Neural cell (in vitro differentiated cells): ENCODE measurements around the gene TSPYL6. TPM values are rescaled to one million over a fixed set of nuclear protein-coding genes. Genes with fewer than 3 reads are reported as not detected.

Experiments used
- H2AFZ ChIP-seq: fragments of 200-600, 300-800 bp; sonication (generic), shearing (Covaris generic); 2 replicates; pipeline ENCODE4 v1.6.0; 2014; ENCODE audit warnings: low read depth, mild to moderate bottlenecking, antibody characterized with exemption, low read length, moderate library complexity
- H3F3A ChIP-seq: fragments of 200-600 bp; shearing (Covaris generic); 2 replicates; pipeline ENCODE4 v1.6.1; 2016; ENCODE audit warnings: mild to moderate bottlenecking, moderate library complexity, mixed read lengths, antibody characterized with exemption, low read length; ENCODE audit not compliant: insufficient read depth, poor library complexity, severe bottlenecking
- H3K27ac ChIP-seq: fragments of 200-600, 300-800 bp; sonication (generic), shearing (Covaris generic); 2 replicates; pipeline ENCODE4 v1.5.1; 2014; ENCODE audit warnings: mild to moderate bottlenecking, low read length, moderate library complexity
- H3K27me3 ChIP-seq: fragments of 300-800, 200-600 bp; sonication (generic), shearing (Covaris generic); 2 replicates; pipeline ENCODE4 v1.6.0; 2014; ENCODE audit warnings: mild to moderate bottlenecking, low read depth, low read length, moderate library complexity; ENCODE audit not compliant: insufficient read depth
- H3K36me3 ChIP-seq: fragments of 300-800, 200-600 bp; sonication (generic), shearing (Covaris generic); 2 replicates; pipeline ENCODE4 v1.5.1; 2014; ENCODE audit warnings: mild to moderate bottlenecking, antibody characterized with exemption, low read length, moderate library complexity; ENCODE audit not compliant: insufficient read depth
- H3K4me2 ChIP-seq: fragments of 300-800, 200-600 bp; sonication (generic), shearing (Covaris generic); 2 replicates; pipeline ENCODE4 v1.6.0; 2014; ENCODE audit warnings: mild to moderate bottlenecking, low read length
- H3K4me3 ChIP-seq: fragments of 300-800, 200-600 bp; sonication (generic), shearing (Covaris generic); 2 replicates; pipeline ENCODE4 v1.5.1; 2014; ENCODE audit warnings: mild to moderate bottlenecking, low read length, moderate library complexity
- H3K79me2 ChIP-seq: fragments of 200-600 bp; shearing (Covaris generic); replicated peaks from 2 replicates; pipeline ENCODE4 v1.6.0; 2014; ENCODE audit warnings: mild to moderate bottlenecking, low read length, moderate library complexity; ENCODE audit not compliant: insufficient read depth
- H3K9ac ChIP-seq: fragments of 300-800, 200-600 bp; sonication (generic), shearing (Covaris generic); 2 replicates; pipeline ENCODE4 v1.6.1; 2016; ENCODE audit warnings: mild to moderate bottlenecking, low read length, mixed read lengths
- H3K9me2 ChIP-seq: fragments of 200-600 bp; shearing (Covaris generic); 2 replicates; pipeline ENCODE4 v1.6.1; 2016; ENCODE audit warnings: mild to moderate bottlenecking, low read length, mixed read lengths; ENCODE audit not compliant: insufficient read depth
- H3K9me3 ChIP-seq: fragments of 200-600, 300-800 bp; sonication (generic), shearing (Covaris generic); 2 replicates; pipeline ENCODE4 v1.6.1; 2016; ENCODE audit warnings: mild to moderate bottlenecking, mixed run types, low read length, moderate library complexity, mixed read lengths
- H4K20me1 ChIP-seq: fragments of 200-600 bp; shearing (Covaris generic); 2 replicates; pipeline ENCODE4 v1.6.1; 2016; ENCODE audit warnings: mild to moderate bottlenecking, mixed run types; ENCODE audit not compliant: insufficient read depth
- CTCF ChIP-seq: fragments of 450-650 bp; IDR thresholded peaks from 2 replicates; pipeline ENCODE4 v1.5.1; 2014; ENCODE audit warnings: antibody characterized with exemption, mild to moderate bottlenecking, moderate library complexity; ENCODE audit not compliant: poor library complexity, severe bottlenecking
- EP300 ChIP-seq: fragments of 450-650 bp; conservative IDR thresholded peaks from 2 replicates; pipeline ENCODE4 v1.6.1; 2014; ENCODE audit warnings: antibody characterized with exemption, mild to moderate bottlenecking, moderate library complexity; ENCODE audit not compliant: poor library complexity, severe bottlenecking
- EZH2 ChIP-seq: fragments of 200-600, 300-800 bp; shearing (Covaris generic), sonication (generic); IDR thresholded peaks from 2 replicates; pipeline ENCODE4 v1.6.1; 2014; ENCODE audit warnings: antibody characterized with exemption, low read length, borderline replicate concordance, mild to moderate bottlenecking; ENCODE audit not compliant: insufficient read depth, poor library complexity, severe bottlenecking
- MXI1 ChIP-seq: fragments of 450-650 bp; conservative IDR thresholded peaks from 2 replicates; pipeline ENCODE4 v1.6.1; 2014; ENCODE audit warnings: antibody characterized with exemption, mild to moderate bottlenecking; ENCODE audit not compliant: poor library complexity, severe bottlenecking
- POLR2AphosphoS5 ChIP-seq: IDR thresholded peaks from 2 replicates; pipeline ENCODE4 v1.6.1; 2012
- RAD21 ChIP-seq: fragments of 450-650 bp; conservative IDR thresholded peaks from 2 replicates; pipeline ENCODE4 v1.6.1; 2014; ENCODE audit warnings: antibody characterized with exemption, mild to moderate bottlenecking, moderate library complexity
- REST ChIP-seq: IDR thresholded peaks from 2 replicates; pipeline ENCODE4 v1.6.1; 2012; ENCODE audit warnings: borderline replicate concordance
- SMC3 ChIP-seq: fragments of 450-650 bp; conservative IDR thresholded peaks from 2 replicates; pipeline ENCODE4 v1.6.1; 2014; ENCODE audit warnings: antibody characterized with exemption, mild to moderate bottlenecking, moderate library complexity; ENCODE audit not compliant: poor library complexity
- TAF1 ChIP-seq: IDR thresholded peaks from 2 replicates; pipeline ENCODE4 v1.6.1; 2012; ENCODE audit warnings: low read depth
- polyA plus RNA-seq: library from polyadenylated mRNA; depleted of rRNA; stranded (reverse); fragments of >200 nt; gene quantifications from 2 replicates; pipeline ENCODE4 v1.2.3, GENCODE V29; 2014

Gene TSPYL6
- polyA plus RNA-seq, 1 donor from 2014 or later = not detected

DNA sequence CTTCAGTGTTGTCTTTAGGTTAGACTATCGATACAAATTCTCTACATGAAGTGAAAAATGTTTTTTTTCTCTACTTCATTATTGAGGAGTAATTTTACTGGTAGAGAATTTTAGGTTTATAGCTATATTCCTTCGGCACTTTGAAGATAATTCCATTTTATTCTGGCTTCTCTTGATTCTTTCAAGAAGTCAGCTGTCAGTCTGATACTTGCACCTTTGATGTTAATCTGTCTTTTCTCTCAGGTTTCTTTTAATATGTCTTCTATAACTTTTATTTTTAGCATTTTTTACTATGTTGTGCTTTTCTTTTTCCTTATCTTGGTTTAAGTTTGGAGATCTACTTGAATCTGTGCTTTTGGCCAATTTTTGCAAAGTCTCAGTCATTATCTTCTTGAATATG, 18.6 kb downstream of the TSPYL6 start (continued):
- TF ChIP-seq TAF1 = no peak

DNA sequence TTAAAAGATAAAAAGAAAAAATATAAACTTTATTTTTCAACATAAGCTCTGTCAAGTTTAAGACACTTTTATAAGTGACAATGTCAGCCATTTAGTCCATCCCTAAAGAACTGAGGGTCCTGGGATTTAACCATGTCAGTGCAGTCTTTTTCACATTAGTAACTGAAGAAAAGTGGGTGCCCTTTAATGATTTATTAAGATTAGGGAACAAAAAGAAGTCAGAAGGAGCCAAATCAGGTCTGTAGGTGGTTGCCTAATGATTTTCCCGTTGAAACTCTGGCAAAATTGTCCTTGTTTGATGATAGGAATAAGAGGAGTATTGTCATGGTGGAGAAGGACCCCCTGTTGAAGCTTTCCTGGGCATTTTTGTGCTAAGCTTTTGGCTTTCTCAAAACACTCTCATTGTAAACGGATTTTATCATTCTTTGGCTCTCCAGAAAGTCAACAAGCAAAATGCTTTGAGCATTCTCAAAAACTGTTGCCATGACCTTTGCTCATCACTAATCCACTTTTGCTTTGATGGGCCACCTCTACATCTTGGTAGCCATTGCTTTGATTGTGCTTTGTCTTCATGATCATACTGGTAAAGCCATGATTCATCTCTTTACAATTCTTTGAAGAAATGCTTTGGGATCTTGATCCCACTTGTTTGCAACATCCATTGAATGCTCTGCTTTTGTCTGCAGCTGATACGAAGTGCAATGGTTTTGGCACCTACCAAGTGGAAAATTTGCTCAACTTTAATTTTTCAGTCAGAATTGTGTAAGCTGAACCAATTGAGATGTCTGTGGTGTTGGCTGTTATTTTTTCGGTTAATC, 22.0 kb downstream of the TSPYL6 start:
- TF ChIP-seq MXI1 = no peak
- TF ChIP-seq RAD21 = no peak
- no peak for TF ChIP-seq EP300
- no peak for TF ChIP-seq REST
- TF ChIP-seq EZH2 = no peak
- TF ChIP-seq POLR2AphosphoS5 = no peak
- no peak for TF ChIP-seq TAF1
- no peak for TF ChIP-seq CTCF
- no peak for TF ChIP-seq SMC3
- Histone ChIP-seq H2AFZ (no peak overlapping the region), H3K27me3 (no peaks in the 10 kb centered on the region), H4K20me1 (no peaks in the 10 kb centered on the region), H3K4me2 (no peak overlapping the region), H3K4me3 (no peak overlapping the region), H3K36me3 (no peaks in the 10 kb centered on the region), H3K9me2 (no peaks in the 10 kb centered on the region), H3K9me3 (no peaks in the 10 kb centered on the region), H3K9ac (no peak overlapping the region), H3K27ac (no peak overlapping the region), H3F3A (no peaks in the 10 kb centered on the region), H3K79me2 (no peaks in the 10 kb centered on the region)

- TF ChIP-seq MXI1 (no peak), RAD21 (no peak), CTCF (no peak), EP300 (no peak), REST (no peak), POLR2AphosphoS5 (no peak), SMC3 (no peak), EZH2 (no peak), TAF1 (no peak)
- no peak overlapping the region for H3K27ac ChIP-seq
Measured at GRCh38 chr2:54228945-54229344, 27.1 kb downstream of the TSPYL6 start.

More at GRCh38 chr2:54228945-54229344, 27.1 kb downstream of the TSPYL6 start:
- no peaks in the 10 kb centered on the region for H3K9me3 ChIP-seq
- no peaks in the 10 kb centered on the region for H3K36me3 ChIP-seq
- no peaks in the 10 kb centered on the region for H3K79me2 ChIP-seq
- H3K4me3 ChIP-seq = no peak overlapping the region
- no peaks in the 10 kb centered on the region for H4K20me1 ChIP-seq
- H2AFZ ChIP-seq = no peak overlapping the region
- H3K9ac ChIP-seq = no peak overlapping the region
- no peak overlapping the region for H3K4me2 ChIP-seq
- no peaks in the 10 kb centered on the region for H3K9me2 ChIP-seq
- H3K27me3 ChIP-seq = no peaks in the 10 kb centered on the region
- no peaks in the 10 kb centered on the region for H3F3A ChIP-seq
